ENCODE measurements around the gene FLAD1. TPM values are rescaled to one million over a fixed set of nuclear protein-coding genes. Genes with fewer than 3 reads are reported as not detected.

Gene FLAD1
- total and polyA plus RNA-seq, 2 of the 8 experiments (the other 6 are each of a cell fraction or from before 2014, with no cell fraction given) = 104 to 143 TPM

DNA sequence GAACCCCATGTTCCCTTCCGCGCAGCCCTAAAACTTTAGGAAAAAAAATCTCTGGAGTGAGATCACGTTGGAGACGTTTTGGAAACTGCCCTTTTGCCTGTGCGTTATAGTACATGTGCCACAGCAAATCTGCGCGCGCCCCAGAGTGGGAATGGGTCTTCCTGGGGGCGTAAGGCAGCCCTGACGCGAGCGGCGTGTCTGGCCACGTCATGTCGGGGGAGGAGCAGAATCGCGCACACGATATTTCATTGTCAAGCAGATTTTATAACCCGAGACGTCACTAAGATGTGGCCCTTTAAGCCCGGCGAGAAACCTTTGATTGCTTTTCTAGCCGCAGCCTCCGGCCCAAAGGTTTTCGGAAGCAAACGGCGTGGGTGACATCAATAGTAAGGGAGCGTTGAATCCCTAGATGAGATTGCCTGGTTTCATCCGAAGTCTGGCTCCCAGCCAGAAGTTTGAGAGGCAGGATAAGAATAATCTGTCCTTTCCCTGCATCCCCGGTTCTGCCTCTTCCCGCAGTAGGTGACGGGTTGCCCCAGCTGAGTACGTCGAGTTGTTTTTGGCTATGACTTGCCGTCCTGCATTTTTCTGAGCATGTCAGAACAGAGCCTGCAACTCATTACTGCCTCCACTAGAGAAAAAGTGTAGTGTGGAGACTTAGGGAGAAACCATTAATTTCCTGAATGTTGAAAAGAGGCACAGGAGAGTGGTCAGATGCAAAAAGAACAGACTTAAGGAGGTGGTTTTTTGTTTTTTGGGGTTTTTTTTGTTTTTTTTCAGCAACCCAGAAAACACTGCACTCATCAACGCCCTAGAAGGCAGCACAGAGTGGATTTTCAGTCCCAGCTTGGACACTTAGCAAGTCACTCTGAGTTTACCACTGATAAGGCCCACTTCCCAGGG lies 45.8 kb upstream of the FLAD1 start (continued):
- TF ChIP-seq SAP30 (IDR thresholded peaks at IDR 0.05; ENCODE audit: insufficient read depth, insufficient replicate concordance, low read length) = no peak
- peak in 1 of 2 experiments; percentile 45; a peak in 1 of 3 replicates for TF ChIP-seq POLR2A (IDR thresholded peaks at IDR 0.05; ENCODE audit: control extremely low read depth in 1 of 2, low read depth in 2 of 2, low read length in 2 of 2)
- TF ChIP-seq, protein P1, sequence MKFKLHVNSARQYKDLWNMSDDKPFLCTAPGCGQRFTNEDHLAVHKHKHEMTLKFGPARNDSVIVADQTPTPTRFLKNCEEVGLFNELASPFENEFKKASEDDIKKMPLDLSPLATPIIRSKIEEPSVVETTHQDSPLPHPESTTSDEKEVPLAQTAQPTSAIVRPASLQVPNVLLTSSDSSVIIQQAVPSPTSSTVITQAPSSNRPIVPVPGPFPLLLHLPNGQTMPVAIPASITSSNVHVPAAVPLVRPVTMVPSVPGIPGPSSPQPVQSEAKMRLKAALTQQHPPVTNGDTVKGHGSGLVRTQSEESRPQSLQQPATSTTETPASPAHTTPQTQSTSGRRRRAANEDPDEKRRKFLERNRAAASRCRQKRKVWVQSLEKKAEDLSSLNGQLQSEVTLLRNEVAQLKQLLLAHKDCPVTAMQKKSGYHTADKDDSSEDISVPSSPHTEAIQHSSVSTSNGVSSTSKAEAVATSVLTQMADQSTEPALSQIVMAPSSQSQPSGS (IDR thresholded peaks at IDR 0.05; ENCODE audit: low read length) = peak; percentile 59; the same call in 1 of the 2 replicates
- TF ChIP-seq SIX5 (IDR thresholded peaks at IDR 0.05; ENCODE audit: low read depth, low read length) = no peak; the same call in 1 of the 2 replicates
- no peak for TF ChIP-seq TCF12 (IDR thresholded peaks at IDR 0.05; ENCODE audit: low read depth, low read length)
- TF ChIP-seq NRF1 (IDR thresholded peaks at IDR 0.05; ENCODE audit: low read depth, low read length) = no peak

Measured in H1 (cell line).